HepG2 (cell line): ENCODE data around the gene NFAT5. TPM values are rescaled to one million over a fixed set of nuclear protein-coding genes. Genes with fewer than 3 reads are reported as not detected.

Source experiments
- CBX1 ChIP-seq: IDR thresholded peaks from one replicate; pipeline ENCODE4 v1.6.1; 2016; ENCODE audit warnings: antibody characterized with exemption, low read depth
- EP300 ChIP-seq, 3 experiments: sonication (generic) in 1 of 3; formaldehyde crosslinking in 1 of 3; IDR thresholded peaks; 2 replicates each; pipeline versions ENCODE4 v1.5.1 to v1.6.1; 2011 to 2020; ENCODE audit warnings: low read depth in 2 of 3, low read length in 2 of 3, borderline replicate concordance in 1 of 3, improper control_type of control experiment in 1 of 3, mild to moderate bottlenecking in 1 of 3, missing genetic modification reagents in 1 of 3, moderate library complexity in 1 of 3
- FIP1L1 ChIP-seq: fragments of 200-400 bp; formaldehyde crosslinking; IDR thresholded peaks from 2 replicates; pipeline ENCODE4 v1.6.1; 2018; ENCODE audit warnings: low read depth, mild to moderate bottlenecking, low read length, moderate library complexity, borderline replicate concordance; ENCODE audit not compliant: insufficient read depth
- FLYWCH1 ChIP-seq: sonication (generic); formaldehyde crosslinking; IDR thresholded peaks from 2 replicates; pipeline ENCODE4 v1.8.1; 2023; ENCODE audit warnings: mild to moderate bottlenecking, missing genetic modification reagents
- FOSL2 ChIP-seq: sonication (generic); formaldehyde crosslinking; IDR thresholded peaks from 2 replicates; pipeline ENCODE4 v1.4.0; 2020; ENCODE audit warnings: missing genetic modification reagents
- GZF1 ChIP-seq: sonication (generic); formaldehyde crosslinking; IDR thresholded peaks from 2 replicates; pipeline ENCODE4 v1.5.1; 2020; ENCODE audit warnings: mild to moderate bottlenecking, missing genetic modification reagents
- HNF4G ChIP-seq, 2 experiments: sonication (generic) in 1 of 2; formaldehyde crosslinking in 1 of 2; IDR thresholded peaks; 2 replicates each; pipeline versions ENCODE4 v1.4.0 to v1.6.1; 2011 to 2020; ENCODE audit warnings: borderline replicate concordance in 2 of 2, low read depth in 2 of 2, mild to moderate bottlenecking in 2 of 2, low read length in 1 of 2, missing genetic modification reagents in 1 of 2, moderate library complexity in 1 of 2
- HOXA5 ChIP-seq: sonication (generic); formaldehyde crosslinking; IDR thresholded peaks from 2 replicates; pipeline ENCODE4 v1.4.0; 2020; ENCODE audit warnings: missing genetic modification reagents
- IRX3 ChIP-seq: sonication (generic); formaldehyde crosslinking; IDR thresholded peaks from 2 replicates; pipeline ENCODE4 v1.8.1; 2023; ENCODE audit warnings: mild to moderate bottlenecking, low read depth, missing genetic modification reagents, borderline replicate concordance
- KMT2B ChIP-seq: IDR thresholded peaks from 2 replicates; pipeline ENCODE4 v1.6.1; 2016; ENCODE audit warnings: missing genetic modification reagents, missing compliant biosample characterization
- MEIS2 ChIP-seq: sonication (generic); formaldehyde crosslinking; IDR thresholded peaks from 2 replicates; pipeline ENCODE4 v1.9.0; 2021; ENCODE audit warnings: mild to moderate bottlenecking, missing genetic modification reagents
- NBN ChIP-seq: fragments of 450-650 bp; conservative IDR thresholded peaks from 2 replicates; pipeline ENCODE4 v1.6.1; 2017
- NFRKB ChIP-seq: fragments of 450-650 bp; IDR thresholded peaks from 2 replicates; pipeline ENCODE4 v1.6.1; 2017
- YEATS2 ChIP-seq: sonication (generic); formaldehyde crosslinking; IDR thresholded peaks from 2 replicates; pipeline ENCODE4 v1.4.0; 2020; ENCODE audit warnings: missing genetic modification reagents, borderline replicate concordance
- ZBTB7A ChIP-seq: sonication (generic); formaldehyde crosslinking; IDR thresholded peaks from 2 replicates; pipeline ENCODE4 v1.8.0; 2022; ENCODE audit warnings: mild to moderate bottlenecking, missing genetic modification reagents
- ZBTB7B ChIP-seq: sonication (generic); formaldehyde crosslinking; IDR thresholded peaks from 2 replicates; pipeline ENCODE4 v1.4.0; 2020; ENCODE audit warnings: missing genetic modification reagents
- ZFP82 ChIP-seq: sonication (generic); formaldehyde crosslinking; IDR thresholded peaks from 2 replicates; pipeline ENCODE4 v1.5.1; 2020; ENCODE audit warnings: mild to moderate bottlenecking, missing genetic modification reagents, borderline replicate concordance
- ZFYVE20 ChIP-seq: sonication (generic); formaldehyde crosslinking; IDR thresholded peaks from 2 replicates; pipeline ENCODE4 v1.8.0; 2023; ENCODE audit warnings: low read depth, mild to moderate bottlenecking, moderate library complexity, missing genetic modification reagents, borderline replicate concordance
- ZIK1 ChIP-seq: sonication (generic); formaldehyde crosslinking; IDR thresholded peaks from 2 replicates; pipeline ENCODE4 v1.5.0; 2020; ENCODE audit warnings: mild to moderate bottlenecking, low read depth, missing genetic modification reagents, borderline replicate concordance
- ZKSCAN1 ChIP-seq: fragments of 150-350 bp; IDR thresholded peaks from 2 replicates; pipeline ENCODE4 v1.6.1; 2014; ENCODE audit warnings: low read length
- ZNF317 ChIP-seq: sonication (generic); formaldehyde crosslinking; IDR thresholded peaks from 2 replicates; pipeline ENCODE4 v1.5.0; 2020; ENCODE audit warnings: mild to moderate bottlenecking, missing genetic modification reagents
- ZNF329 ChIP-seq: sonication (generic); formaldehyde crosslinking; IDR thresholded peaks from 2 replicates; pipeline ENCODE4 v1.9.0; 2021; ENCODE audit warnings: low read depth, mild to moderate bottlenecking, missing genetic modification reagents
- ZNF562 ChIP-seq: sonication (generic); formaldehyde crosslinking; IDR thresholded peaks from 2 replicates; pipeline ENCODE4 v1.8.0; 2022; ENCODE audit warnings: missing genetic modification reagents, borderline replicate concordance
- polyA plus RNA-seq, 8 experiments: library from polyadenylated mRNA; depleted of rRNA in 3 of 8; stranded (reverse) in 7 of 8; unstranded in 1 of 8; fragments of >200 nt; fragmentation: Illumina TruSeq in 4 of 8; extraction: Trizol in 4 of 8; gene quantifications; 2 replicates each; pipeline versions ENCODE4 v1.2.1 to v1.2.3, GENCODE V29; 2011 to 2016; ENCODE audit warnings: low read depth in 4 of 8, missing spikeins in 1 of 8, mixed read lengths in 1 of 8; ENCODE audit not compliant: insufficient read depth in 1 of 8
- total RNA-seq, 5 experiments: library from RNA; depleted of rRNA; stranded (reverse); fragments of >200 nt; fragmentation: Illumina TruSeq; extraction: Trizol; gene quantifications; 2 replicates each; pipeline ENCODE4 v1.2.3, GENCODE V29; 2016; ENCODE audit warnings: low read depth in 1 of 5
- TF ChIP-seq, protein P1 (sequence below): IDR thresholded peaks from 2 replicates; pipeline ENCODE4 v1.6.1; 2018; ENCODE audit warnings: missing genetic modification reagents
- TF ChIP-seq, protein P2 (sequence below): sonication (generic); formaldehyde crosslinking; IDR thresholded peaks from 2 replicates; pipeline ENCODE4 v1.4.0; 2020; ENCODE audit warnings: missing genetic modification reagents
- TF ChIP-seq, protein P3 (sequence below): sonication (generic); IDR thresholded peaks from 2 replicates; pipeline ENCODE4 v1.6.1; 2016; ENCODE audit warnings: low read depth, borderline replicate concordance
- TF ChIP-seq, protein P4 (sequence below): sonication (generic); formaldehyde crosslinking; IDR thresholded peaks from 2 replicates; pipeline ENCODE4 v1.5.0; 2020; ENCODE audit warnings: missing genetic modification reagents, mild to moderate bottlenecking, borderline replicate concordance

The NFAT5 gene
- total and polyA plus RNA-seq, 2 of the 13 experiments (the other 11 are each of a cell fraction or from before 2014, with no cell fraction given) = 20.5 to 54.3 TPM

DNA sequence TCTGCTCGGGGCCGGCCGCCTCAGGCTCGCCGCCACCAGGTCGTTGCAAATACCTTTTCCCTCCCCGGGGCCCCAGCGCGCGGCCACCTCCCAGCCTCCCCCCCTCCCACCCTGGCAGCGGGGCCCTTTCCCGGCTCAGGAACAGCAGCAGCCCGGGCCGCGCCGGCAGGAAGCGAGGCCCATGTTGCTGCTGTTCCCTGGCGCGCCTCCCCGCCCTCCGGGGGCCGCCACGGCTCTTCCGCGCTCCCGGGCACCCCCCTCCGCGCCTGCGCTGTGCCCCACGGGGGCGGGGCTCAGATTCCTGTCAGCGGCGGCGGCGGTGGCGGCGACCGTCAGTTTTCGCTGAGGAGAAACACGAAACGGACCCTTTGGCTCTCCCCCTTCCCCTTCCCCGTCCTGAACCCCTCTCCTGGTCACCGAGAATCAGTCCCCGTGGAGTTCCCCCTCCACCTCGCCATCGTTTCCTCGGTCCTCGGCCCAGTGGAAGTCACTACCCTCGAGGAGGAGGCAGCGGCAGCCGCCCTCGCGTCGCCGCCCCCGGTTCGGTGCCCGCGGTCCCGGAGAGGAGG lies at the start of gene NFAT5 (continued):
- TF ChIP-seq EP300 (IDR thresholded peaks at IDR 0.05; ENCODE audit: low read depth in 2 of 2, low read length in 2 of 2) (peak; percentile 86 to 100; a peak in 3 of 4 replicates), EP300 (CRISPR knock-in tag; IDR thresholded peaks at IDR 0.05; ENCODE audit: borderline replicate concordance) (no peak; the same call in 1 of the 2 replicates), FOSL2 (CRISPR knock-in tag) (peak; percentile 46; the same call in 1 of the 2 replicates), KMT2B (peak; percentile 88), IRX3 (CRISPR knock-in tag) (peak; percentile 95; the same call in 1 of the 2 replicates), ZBTB7B (CRISPR knock-in tag) (peak; percentile 79; the same call in 1 of the 2 replicates), ZBTB7A (CRISPR knock-in tag) (peak; percentile 47; the same call in 1 of the 2 replicates), YEATS2 (CRISPR knock-in tag) (peak; percentile 76; the same call in 1 of the 2 replicates), GZF1 (no peak), FLYWCH1 (CRISPR knock-in tag) (0 out of 2 replicates have a peak, but pooled peaks have one; percentile 47), ZFP82 (peak; percentile 97), FIP1L1 (0 out of 2 replicates have a peak, but pooled peaks have one; percentile 69), ZNF562 (CRISPR knock-in tag) (no peak), NBN (no peak), ZNF329 (CRISPR knock-in tag) (no peak), CBX1 (no peak), HNF4G (IDR thresholded peaks at IDR 0.05; ENCODE audit: borderline replicate concordance, low read depth, low read length) (peak; percentile 18; the same call in 1 of the 2 replicates), HNF4G (CRISPR knock-in tag; IDR thresholded peaks at IDR 0.05; ENCODE audit: borderline replicate concordance, low read depth) (no peak), MEIS2 (peak; percentile 86), ZIK1 (CRISPR knock-in tag) (no peak; the same call in 1 of the 2 replicates), ZNF317 (CRISPR knock-in tag) (peak; percentile 82; the same call in 1 of the 2 replicates), HOXA5 (CRISPR knock-in tag) (peak; percentile 44; the same call in 1 of the 2 replicates), NFRKB (no peak), ZKSCAN1 (no peak), ZFYVE20 (CRISPR knock-in tag) (no peak; the same call in 1 of the 2 replicates)
- TF ChIP-seq, protein P1, sequence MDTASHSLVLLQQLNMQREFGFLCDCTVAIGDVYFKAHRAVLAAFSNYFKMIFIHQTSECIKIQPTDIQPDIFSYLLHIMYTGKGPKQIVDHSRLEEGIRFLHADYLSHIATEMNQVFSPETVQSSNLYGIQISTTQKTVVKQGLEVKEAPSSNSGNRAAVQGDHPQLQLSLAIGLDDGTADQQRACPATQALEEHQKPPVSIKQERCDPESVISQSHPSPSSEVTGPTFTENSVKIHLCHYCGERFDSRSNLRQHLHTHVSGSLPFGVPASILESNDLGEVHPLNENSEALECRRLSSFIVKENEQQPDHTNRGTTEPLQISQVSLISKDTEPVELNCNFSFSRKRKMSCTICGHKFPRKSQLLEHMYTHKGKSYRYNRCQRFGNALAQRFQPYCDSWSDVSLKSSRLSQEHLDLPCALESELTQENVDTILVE (CRISPR knock-in tag) = peak; percentile 93
- TF ChIP-seq, protein P2, sequence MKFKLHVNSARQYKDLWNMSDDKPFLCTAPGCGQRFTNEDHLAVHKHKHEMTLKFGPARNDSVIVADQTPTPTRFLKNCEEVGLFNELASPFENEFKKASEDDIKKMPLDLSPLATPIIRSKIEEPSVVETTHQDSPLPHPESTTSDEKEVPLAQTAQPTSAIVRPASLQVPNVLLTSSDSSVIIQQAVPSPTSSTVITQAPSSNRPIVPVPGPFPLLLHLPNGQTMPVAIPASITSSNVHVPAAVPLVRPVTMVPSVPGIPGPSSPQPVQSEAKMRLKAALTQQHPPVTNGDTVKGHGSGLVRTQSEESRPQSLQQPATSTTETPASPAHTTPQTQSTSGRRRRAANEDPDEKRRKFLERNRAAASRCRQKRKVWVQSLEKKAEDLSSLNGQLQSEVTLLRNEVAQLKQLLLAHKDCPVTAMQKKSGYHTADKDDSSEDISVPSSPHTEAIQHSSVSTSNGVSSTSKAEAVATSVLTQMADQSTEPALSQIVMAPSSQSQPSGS (CRISPR knock-in tag) = peak; percentile 94
- TF ChIP-seq, protein P3, sequence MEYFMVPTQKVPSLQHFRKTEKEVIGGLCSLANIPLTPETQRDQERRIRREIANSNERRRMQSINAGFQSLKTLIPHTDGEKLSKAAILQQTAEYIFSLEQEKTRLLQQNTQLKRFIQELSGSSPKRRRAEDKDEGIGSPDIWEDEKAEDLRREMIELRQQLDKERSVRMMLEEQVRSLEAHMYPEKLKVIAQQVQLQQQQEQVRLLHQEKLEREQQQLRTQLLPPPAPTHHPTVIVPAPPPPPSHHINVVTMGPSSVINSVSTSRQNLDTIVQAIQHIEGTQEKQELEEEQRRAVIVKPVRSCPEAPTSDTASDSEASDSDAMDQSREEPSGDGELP = peak; percentile 61; the same call in 1 of the 2 replicates
- TF ChIP-seq, protein P4, sequence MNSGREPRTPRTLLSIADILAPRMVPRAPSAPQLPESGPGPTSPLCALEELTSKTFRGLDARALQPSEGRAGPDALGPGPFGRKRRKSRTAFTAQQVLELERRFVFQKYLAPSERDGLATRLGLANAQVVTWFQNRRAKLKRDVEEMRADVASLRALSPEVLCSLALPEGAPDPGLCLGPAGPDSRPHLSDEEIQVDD (CRISPR knock-in tag) = peak; percentile 87; the same call in 1 of the 2 replicates
